Coronary artery (tissue), 2 donors: ENCODE results near the gene CEP41.
"Not testable (repeated sequence)": the region's sequence is repeated elsewhere in the genome, so short reads cannot be mapped to it uniquely, and the experiment has no call there.

Experiments used
- DNase-seq: peaks from one replicate; pipeline ENCODE4 v3.0.0-alpha.2; 2017; ENCODE audit warnings: low spot score
- H3K27ac ChIP-seq, 2 donors: fragments of 200-600 bp; sonication (generic); one replicate each; pipeline ENCODE4 v1.5.1; 2016 to 2019
- H3K4me3 ChIP-seq: fragments of 200-600 bp; sonication (generic); 2 replicates; pipeline ENCODE4 v1.5.1; 2016; ENCODE audit warnings: mild to moderate bottlenecking, moderate library complexity
- TF ChIP-seq, protein P1 (sequence below): fragments of 200-600 bp; sonication (generic); IDR thresholded peaks from one replicate; pipeline ENCODE4 v1.5.1; 2019; ENCODE audit warnings: antibody characterized with exemption

CEP41 gene

DNA sequence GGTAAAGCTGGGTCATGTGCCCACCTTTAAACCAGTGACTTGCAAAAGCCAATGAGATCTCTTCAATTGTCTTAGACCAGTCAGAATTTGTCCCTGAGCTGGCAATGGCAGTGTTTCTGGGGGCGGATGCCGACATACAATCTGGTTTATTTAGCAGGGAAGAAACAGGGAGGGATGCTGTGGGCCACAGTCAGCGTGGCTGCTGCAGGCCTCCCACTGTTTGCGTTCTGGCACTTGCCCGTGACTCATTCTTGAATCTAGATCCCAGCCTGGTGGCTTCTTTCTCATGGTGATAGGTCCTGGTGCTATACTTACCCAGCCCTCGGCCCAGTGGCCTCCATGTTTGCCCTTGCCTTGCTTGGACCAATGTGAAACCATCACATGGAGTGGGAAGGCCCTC lies 63.6 kb downstream of the CEP41 start:
- TF ChIP-seq, protein P1, sequence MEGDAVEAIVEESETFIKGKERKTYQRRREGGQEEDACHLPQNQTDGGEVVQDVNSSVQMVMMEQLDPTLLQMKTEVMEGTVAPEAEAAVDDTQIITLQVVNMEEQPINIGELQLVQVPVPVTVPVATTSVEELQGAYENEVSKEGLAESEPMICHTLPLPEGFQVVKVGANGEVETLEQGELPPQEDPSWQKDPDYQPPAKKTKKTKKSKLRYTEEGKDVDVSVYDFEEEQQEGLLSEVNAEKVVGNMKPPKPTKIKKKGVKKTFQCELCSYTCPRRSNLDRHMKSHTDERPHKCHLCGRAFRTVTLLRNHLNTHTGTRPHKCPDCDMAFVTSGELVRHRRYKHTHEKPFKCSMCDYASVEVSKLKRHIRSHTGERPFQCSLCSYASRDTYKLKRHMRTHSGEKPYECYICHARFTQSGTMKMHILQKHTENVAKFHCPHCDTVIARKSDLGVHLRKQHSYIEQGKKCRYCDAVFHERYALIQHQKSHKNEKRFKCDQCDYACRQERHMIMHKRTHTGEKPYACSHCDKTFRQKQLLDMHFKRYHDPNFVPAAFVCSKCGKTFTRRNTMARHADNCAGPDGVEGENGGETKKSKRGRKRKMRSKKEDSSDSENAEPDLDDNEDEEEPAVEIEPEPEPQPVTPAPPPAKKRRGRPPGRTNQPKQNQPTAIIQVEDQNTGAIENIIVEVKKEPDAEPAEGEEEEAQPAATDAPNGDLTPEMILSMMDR, result no peak
- Histone ChIP-seq H3K4me3 (no peak overlapping the region), H3K27ac (no peak overlapping the region)
- no peak for DNase-seq

DNA sequence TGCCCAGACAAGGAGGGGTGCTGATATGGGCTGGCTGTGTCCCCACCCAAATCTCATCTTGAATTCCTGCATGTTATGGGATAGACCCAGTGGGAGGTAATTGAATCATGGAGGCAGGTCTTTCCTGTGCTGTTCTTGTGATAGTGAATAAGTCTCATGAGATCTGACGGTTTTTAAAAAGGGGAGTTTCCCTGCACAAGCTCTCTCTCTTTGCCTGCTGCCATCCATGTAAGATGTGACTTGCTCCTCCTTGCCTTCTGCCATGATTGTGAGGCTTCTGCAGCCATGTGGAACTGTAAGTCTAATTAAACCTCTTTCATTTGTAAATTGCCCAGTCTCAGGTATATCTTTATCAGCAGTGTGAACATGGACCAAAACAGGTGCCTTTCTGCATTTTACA lies 64.4 kb downstream of the CEP41 start:
- not testable (repeated sequence) for H3K27ac ChIP-seq, DNase-seq, H3K4me3 ChIP-seq

DNA sequence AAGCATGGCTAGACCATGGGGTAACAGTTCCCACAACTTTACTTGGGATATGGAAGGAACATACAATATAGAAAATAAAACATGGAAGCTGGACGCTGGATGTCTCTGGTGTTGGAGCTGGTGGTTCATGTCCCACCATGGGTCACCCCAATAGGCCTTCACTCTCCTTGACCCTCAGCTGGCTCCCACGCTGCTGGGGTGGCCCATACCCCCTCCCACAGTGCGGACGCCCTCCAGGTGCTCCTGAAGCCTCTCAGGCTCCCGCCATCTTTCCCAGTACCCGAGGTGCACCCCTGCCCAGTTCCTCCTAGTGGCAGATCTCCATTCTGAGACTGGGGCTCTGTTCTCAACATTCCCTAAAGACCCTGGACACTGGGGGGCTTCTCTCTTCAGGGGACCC lies 66.3 kb downstream of the CEP41 start:
- DNase-seq, result no peak
- TF ChIP-seq, protein P1, result no peak
- Histone ChIP-seq H3K27ac (peak overlapping the region; percentile 82 to 92), H3K4me3 (no peak overlapping the region)

DNA sequence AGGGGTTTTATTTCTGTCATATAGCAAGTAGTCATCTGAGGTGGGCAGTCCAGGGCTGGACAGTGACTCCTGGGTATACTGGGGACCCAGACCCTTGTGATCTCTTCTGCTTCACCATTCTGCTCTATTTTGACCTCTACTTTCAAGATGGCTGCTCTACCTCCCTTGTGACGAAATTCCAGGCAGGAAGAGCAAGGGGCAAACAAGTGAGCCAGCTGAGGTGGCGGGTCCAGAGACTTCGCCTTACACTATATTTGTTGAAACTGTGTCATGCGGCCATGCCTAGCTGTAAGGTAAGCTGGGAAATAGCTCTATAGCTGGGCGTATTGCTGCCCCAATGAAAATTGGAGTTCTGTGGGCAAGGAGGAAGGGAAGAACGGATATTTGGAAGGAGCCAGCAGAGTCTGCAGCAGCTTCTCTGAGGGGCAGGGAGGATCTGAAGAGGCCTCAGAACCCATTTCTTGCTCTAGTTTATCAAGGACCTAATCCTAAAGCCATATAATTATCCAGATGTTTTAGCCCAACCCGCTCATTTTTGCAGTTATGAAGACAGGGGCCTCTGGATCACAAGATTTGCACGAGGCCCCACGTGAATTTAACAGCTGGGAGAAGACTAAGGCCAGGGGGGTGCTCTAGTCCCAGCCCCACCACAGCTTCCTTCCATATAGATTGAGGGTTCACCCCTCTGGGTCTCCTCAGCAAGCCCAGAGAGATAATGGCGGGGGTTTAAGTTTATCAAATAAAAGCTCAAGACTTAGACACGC lies 68.2 kb downstream of the CEP41 start:
- TF ChIP-seq, protein P1, result no peak
- peak overlapping the region; percentile 80 to 82 for H3K27ac ChIP-seq
- H3K4me3 ChIP-seq, result no peak overlapping the region
- no peak for DNase-seq

DNA sequence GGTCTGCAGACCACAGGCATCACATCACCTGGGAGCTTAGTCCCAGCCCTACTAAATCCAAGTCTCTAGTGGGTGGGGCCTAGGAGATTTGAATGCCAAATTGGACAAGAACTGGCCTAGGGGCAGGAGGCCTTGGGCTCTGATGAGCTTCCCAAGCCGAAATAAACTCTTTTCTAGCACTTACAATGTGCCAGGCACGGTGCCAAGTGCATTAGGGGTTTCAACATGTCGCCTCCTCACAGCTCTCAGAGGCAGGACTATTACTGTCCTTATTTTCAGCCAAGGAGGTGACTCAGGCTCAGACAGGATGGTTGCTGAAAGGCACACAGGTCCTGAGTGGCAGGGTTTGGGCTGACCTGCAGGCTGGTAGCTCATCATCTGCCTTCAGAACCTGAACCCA lies 69.8 kb downstream of the CEP41 start:
- no peak for DNase-seq
- Histone ChIP-seq H3K27ac (peak overlapping the region in 1 of 2 donors; percentile 68), H3K4me3 (no peak overlapping the region)
- TF ChIP-seq, protein P1, result no peak

DNA sequence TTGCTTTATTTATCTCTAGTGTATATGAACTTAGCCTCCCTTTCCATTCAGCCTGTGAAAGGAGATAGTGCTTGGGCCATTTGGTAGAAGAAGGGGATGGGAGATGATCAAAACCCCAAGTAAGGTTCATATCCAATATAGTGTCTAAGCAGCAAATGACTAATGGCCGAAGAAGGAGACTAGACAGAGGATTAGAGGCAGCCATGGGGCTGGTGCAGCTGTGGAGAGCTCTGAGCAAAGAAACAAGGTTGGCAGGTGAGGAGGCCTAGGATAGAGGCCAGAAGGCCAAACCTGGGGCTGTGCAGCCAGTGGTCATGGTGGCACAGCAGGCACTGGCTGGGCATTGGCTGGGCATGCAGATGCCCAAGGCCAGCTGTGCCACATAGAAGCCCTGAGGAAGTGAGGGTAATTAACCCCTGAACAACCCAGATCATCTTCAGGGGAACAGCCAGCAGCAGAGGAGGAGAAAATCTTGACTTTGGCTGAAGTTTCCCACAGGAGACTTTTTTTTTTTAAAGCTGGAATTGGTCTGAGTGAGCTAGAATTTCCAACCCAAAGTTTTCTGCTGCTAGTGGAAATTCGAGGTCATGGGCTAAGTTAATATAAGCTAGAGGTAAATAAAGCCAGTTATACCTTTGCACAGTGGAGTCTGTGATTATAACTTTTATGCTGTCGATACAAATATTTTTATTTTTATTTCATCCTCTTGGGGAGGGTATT lies 70.8 kb downstream of the CEP41 start:
- Histone ChIP-seq H3K27ac (peak overlapping the region in 1 of 2 donors; percentile 65), H3K4me3 (no peak overlapping the region)
- no peak for DNase-seq
- TF ChIP-seq, protein P1, result no peak

DNA sequence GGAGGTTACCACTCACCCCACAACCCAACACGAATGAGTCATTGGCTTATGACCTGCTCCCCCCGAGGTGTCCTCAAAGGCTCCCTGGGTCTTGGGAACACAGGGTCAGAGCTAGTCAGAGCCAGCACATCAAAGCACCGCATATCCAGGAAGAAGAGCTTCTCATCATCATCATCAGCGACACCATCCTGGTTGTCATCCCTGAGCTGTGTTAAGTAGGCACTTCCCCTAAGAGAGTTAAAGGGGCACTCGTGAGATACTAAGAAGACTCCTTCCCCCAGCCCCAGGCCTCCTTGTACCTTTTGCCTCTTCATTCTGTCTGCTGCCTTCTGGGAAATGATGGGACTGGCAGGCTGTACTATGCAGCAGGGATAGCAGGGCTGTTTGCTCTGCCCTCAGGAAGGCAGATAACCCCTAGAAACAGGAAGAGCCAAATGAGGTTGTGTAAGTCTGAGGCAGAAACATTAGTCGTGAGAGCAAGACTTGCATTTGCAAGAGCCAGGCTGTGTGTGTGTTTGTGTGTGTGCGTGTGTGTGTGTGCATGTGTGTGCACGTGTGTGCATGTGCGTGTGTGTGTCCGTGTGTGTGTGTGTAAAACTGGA lies 71.6 kb downstream of the CEP41 start:
- Histone ChIP-seq H3K4me3 (no peak overlapping the region), H3K27ac (peak overlapping the region in 1 of 2 donors; percentile 65)
- no peak for DNase-seq
- TF ChIP-seq, protein P1, result no peak
